Amniotic epithelial cell (primary cell): ENCODE measurements around the gene IQCE.
"Not testable (repeated sequence)": the region's sequence is repeated elsewhere in the genome, so short reads cannot be mapped to it uniquely, and the experiment has no call there.

Experiments used
- DNase-seq: peaks from one replicate; pipeline ENCODE4 v3.0.0-alpha.2; 2010; ENCODE audit warnings: low read depth

The IQCE gene

GRCh38 chr7:2520761-2521290 lies 38.0 kb upstream of the IQCE start:
- no peak for DNase-seq

DNA sequence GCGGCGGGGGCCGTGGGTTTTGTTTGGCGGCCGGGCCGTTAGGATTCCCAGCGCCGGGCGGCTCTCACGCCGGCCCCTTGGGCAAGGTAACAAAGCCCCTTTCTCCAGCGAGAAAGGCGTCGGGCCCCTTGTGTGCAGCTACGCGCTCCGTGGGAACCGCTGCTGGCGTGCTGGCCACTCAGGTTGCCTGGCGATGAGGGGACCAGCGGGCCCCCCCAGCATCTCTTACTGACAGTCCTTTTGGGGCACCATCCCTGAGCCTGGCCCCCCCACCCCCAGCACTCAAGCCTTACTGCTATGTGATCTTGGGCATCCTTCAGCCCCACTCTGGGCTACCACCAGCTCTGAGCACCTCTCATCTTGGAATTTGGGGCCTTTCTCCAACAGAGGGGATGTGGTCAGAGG lies 37.4 kb upstream of the IQCE start:
- no peak for DNase-seq

- peak; percentile 62 for DNase-seq
Observed at GRCh38 chr7:2521952-2522591, 36.7 kb upstream of the IQCE start.

- peak; percentile 73 for DNase-seq
Observed at GRCh38 chr7:2522780-2523433, 35.9 kb upstream of the IQCE start.

DNA sequence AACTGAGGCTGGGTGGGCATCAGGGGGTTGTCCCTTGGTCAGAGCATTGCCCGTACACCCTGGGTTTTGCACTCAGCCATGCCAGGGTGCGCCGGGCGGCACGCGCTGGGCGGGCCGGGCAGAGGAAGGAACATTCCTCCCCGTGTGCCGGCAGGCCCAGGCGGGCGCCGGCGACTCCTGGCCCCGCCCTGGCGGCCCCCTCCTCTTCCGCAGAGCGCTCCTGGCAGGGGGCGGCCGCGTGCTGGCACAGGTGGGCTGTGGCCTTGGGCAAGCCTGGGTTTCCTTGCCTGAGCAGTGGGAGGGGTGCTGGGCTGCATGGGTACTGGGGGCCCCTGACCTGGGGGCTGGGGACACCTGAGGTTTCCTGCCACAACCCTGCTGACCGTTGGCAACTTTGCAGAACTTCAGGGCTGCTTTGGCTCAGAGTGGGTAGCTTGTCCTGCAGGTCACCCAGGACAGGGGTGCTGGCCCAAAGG lies 35.3 kb upstream of the IQCE start:
- DNase-seq = no peak

DNA sequence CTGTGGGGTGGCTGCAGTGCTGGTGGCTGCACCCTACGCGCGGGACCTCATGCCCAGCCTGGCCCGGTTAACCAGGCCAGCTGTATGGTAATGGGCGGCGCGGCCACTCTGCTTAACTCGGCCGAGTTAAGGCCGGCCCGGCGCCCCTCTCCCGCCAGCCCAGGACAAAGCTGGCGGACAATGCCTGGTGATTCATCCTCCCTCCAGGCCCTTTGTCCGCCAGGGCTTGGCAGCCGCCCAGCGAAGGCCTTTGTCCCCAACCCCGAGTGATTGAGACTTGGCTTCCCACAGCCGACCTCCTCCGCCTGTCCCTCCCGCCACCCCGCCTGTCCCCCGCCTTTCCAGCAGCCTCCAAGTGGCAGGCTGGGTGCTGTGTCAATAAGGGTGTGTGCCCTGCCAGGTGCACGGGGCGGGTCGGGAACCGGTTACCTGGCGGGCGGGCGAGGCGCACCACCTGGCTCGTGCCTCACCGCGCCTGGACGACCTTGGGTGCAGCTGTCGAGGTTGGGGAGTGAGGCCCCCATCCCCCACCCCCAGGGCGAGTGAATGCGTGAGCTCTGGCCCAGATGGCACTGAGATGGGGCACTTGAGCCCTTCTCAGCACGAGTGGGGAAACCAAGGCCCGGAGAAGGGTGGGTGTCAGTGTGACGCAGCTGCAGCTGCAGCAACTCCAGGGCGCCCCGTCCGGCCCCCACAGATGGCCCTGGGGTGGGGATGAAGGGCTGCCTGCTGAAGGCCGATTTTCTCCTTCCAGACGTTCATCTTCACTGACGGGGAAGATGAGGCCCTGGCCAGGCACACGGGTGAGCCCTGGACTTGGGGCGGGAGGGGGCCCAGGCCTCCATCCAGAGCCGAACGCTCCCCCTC lies 34.6 kb upstream of the IQCE start:
- no peak for DNase-seq

- DNase-seq = no peak
Observed at GRCh38 chr7:2524808-2525657, 33.7 kb upstream of the IQCE start.

DNA sequence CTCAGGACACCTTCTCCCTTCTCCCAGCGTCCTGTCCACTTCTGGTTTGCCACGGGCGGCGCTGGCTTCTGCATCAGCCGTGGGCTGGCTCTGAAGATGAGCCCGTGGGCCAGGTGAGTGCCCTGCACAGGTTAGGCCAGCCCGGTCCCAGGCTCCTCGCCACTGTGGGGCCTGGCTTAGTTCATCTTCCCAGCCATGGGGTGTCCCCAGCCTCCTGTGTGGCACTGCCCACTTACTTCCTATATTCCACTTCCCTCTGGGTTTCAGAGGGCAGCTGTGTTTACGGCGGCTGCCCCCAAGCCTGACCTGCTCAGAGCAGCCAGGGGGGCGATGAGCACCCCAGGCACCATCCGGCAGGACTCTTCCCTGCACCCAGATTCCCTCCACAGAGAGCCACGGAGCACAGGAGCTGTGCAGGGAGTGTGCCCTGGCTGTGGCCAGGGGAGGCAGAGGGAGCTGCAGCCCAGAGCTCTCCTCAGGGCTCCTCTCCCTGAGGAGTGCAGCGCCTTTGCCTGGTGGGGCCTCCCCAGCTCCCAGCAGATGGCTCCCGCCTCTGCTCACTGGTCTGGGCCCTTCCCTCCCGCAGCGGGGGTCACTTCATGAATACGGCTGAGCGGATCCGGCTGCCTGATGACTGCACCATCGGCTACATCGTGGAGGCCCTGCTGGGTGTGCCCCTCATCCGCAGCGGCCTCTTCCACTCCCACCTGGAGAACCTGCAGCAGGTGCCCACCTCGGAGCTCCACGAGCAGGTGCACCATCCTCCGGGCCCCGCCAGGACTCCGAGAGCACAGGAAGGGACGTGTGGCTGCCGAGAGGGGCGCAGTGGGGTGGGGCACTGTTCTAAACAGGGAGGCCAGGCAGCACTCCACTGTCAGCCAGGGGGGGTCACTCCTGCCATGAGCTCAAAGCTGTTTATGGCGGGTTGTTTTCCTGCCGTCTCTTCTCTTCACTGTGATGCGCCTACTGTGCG lies 32.8 kb upstream of the IQCE start:
- no peak for DNase-seq

DNA sequence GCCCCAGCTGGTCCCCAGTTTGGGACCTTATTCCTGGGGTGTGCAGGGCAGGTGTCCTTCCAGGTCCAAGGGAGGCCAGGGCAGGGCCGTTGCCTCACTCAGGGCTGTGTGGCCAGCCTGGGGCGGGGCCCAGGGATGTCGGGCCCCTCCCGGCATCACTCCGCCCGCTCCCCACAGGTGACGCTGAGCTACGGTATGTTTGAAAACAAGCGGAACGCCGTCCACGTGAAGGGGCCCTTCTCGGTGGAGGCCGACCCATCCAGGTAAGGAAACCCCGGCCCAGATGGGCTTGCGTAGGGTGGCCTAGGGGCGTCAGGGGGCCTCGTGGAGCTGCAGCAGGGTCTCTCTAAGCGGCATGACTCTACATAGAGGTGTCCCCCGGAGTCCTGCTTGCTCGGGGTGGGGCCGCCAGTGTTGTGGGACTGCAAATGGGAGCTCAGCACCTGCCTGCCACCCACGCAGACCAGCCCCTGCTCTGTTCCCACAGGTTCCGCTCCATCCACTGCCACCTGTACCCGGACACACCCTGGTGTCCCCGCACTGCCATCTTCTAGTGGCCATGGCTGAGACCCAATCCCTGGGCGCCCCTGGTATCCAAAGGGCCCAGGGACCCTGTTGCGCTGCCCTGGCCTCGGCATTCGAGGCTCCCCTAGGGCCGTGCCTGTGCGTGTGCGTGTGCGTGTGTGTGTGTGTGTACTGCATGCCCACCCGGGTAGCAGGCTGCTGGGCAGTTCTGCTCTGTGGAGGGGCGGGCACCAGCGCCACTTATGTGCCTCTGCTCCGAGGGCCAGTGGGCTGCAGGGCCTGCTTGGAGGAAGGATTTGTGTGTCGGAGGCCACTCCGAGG lies 31.9 kb upstream of the IQCE start:
- no peak for DNase-seq

- DNase-seq = peak; percentile 45
Observed at GRCh38 chr7:2527505-2528467, 31.0 kb upstream of the IQCE start.

GRCh38 chr7:2528481-2529095 lies 30.2 kb upstream of the IQCE start:
- DNase-seq = no peak

DNA sequence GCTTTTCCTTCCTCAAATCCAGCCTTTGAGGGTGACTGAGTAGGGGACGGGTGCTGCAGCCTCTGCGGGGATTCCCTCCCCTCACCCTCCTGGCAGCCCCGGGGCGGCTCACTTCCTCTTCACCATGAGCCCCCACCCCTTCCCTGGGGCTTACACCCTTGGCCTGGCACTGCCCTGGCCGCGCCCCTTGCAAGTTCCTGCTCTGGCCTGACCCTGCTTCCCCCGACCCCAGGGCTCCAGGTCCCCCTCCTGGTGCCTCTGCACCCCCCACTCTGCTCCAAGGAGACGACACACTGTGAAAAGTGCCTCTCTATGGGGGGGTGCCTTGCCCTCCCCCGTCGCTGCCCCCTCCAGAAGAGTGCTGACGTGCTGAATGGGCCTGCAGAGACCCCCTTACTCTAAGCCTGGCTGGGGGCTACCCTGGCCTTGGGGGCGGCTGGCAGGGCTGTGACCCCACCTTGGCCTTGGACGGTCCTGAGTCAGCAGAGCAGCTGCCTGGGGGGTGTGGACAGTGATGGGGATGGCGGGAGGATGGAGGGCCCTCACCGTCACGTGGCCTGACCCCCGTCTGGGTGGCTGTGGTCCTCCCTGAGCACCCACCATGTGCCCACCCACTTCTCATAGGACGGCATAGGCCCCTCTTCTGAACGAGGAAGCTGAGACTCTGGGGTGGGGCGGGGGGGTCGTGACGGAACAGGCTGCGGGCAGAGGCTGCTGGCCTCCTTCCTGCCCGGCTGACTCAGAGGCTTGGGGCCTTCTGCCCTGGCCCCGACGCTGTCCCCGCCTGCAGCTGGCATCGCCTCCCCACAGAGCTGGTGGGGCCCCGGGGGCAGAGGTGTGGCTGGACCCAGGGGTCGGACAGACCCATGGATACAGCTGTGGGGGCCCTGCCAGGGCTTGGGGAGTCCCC lies 29.4 kb upstream of the IQCE start:
- peak; percentile 52 for DNase-seq

DNA sequence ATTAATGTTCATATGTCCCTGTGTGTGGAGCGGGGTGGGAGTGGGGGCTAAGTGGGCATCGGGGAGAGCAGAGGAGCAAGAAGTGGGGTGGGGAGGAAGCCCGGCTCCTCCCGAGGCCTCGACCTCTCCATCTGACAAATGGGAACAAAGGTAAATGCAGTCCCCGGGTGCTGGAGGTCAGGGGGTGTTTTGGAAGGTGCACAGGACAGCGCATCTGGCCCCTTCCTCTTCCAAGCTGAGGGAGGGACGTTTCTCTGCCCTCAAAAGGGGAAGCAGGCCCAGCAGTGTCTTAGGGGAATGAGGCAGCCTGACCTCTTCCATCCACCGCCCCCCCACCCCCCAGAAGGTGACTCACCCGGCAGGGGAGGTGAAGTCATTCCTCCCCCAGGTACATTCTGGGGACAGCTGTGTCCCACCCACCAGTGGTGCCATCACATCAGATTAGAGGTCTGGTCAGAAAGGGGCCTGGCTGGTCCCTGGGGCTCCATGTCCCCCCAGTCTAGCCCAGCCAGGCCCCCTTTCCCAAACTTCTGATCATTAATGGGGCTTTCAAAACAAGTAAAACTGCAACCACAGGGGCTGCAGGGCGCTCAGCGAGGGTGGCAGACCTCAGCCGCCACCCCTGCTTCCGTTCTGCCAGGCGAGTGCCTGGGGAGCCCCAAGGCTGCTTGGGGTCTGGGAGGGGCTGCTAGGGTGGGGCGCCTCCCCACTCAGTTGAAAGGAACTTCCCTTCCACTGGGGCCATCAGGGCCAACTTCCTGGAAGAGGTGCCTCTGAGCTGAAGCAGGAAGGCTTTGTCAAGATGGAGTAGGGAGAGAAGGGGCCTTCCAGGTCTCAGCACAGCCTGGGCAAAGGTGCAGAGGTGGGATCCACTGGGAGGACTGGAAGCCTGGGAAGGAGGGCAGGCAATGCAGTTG lies 28.4 kb upstream of the IQCE start:
- DNase-seq = no peak

DNA sequence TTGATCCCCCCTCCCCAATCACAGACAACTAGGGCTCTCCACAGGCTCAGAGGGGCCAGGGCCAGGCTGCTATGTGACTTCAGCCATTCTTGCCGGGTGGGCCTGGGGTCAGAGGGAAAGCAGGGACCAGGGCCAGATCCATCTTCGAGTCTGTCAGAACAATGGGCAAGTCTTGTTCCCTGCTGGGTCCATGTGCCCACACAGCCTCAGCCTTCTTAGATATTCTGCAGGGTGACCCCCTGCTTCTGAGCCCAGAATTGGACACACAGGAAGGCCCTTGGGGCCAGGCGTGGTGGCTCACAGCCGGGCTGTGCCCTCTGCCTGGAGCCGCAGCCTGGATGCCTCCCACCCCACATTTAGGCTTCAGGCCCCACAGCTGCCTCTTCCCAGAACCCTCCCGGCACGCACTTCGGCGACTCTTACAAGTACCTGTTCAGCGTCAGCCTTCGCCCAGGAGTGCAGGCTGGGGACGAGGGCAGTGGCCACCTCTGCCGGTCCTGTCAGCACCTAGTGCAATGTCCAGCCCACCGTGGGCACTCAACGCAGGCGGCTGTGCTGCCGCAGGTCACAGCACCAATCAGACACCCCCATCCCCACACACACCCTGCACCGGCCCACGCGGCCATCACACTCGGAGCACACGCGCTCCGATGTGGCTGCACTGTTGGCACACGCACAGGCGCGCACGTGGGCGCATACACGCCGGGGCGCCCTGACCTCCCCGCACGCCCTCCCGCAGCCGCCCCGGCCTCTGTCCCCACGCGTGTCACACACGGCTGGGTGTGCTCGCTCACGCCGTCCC lies 27.6 kb upstream of the IQCE start:
- DNase-seq = not testable (repeated sequence)

GRCh38 chr7:2531796-2532110 lies 27.0 kb upstream of the IQCE start:
- DNase-seq = not testable (repeated sequence)
